ENCODE measurements around the gene SLC9A9.

Gene SLC9A9

DNA sequence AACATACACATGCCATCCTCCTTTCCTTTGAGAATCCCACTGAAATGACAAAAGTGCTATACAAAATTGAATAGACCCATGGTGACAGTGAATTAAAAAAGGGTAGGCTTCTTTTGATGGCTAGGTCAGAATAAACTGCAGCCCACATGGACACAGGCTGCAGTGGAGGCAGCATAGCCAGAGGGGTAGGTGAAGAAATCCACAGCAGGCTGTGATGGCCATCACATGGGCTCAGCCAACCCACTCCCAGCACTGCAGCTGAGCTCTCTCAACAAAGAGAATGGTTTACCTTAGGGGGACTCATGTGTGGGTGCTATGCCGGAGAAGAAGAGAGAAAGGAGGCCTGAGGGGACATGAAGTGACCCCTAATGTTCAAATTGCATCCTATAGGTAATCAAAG lies 397.6 kb downstream of the SLC9A9 start:
- Histone ChIP-seq H3K4me3 (ENCODE audit: low read length) (no peak overlapping the region), H3K4me2 (ENCODE audit: low read length) (peak overlapping the region; percentile 19), H3K9me3 (ENCODE audit: insufficient read depth, low read length) (no peaks in the 10 kb centered on the region), H3K9ac (ENCODE audit: low read length) (no peak overlapping the region), H3K27ac (ENCODE audit: low read length) (no peak overlapping the region), H3K4me1 (ENCODE audit: low read length) (peaks cover 13% of the 10 kb centered on the region), H3K27me3 (ENCODE audit: low read depth, low read length) (no peaks in the 10 kb centered on the region), H3K79me2 (ENCODE audit: low read length) (no peaks in the 10 kb centered on the region), H3K36me3 (replicated peaks; ENCODE audit: low read depth, low read length) (no peaks in the 10 kb centered on the region), H2AFZ (ENCODE audit: low read depth, low read length) (no peak overlapping the region), H4K20me1 (ENCODE audit: insufficient read depth, low read length) (no peaks in the 10 kb centered on the region)
- no peak for TF ChIP-seq EZH2phosphoT487 (IDR thresholded peaks at IDR 0.05; ENCODE audit: low read depth)
- TF ChIP-seq, protein P1, sequence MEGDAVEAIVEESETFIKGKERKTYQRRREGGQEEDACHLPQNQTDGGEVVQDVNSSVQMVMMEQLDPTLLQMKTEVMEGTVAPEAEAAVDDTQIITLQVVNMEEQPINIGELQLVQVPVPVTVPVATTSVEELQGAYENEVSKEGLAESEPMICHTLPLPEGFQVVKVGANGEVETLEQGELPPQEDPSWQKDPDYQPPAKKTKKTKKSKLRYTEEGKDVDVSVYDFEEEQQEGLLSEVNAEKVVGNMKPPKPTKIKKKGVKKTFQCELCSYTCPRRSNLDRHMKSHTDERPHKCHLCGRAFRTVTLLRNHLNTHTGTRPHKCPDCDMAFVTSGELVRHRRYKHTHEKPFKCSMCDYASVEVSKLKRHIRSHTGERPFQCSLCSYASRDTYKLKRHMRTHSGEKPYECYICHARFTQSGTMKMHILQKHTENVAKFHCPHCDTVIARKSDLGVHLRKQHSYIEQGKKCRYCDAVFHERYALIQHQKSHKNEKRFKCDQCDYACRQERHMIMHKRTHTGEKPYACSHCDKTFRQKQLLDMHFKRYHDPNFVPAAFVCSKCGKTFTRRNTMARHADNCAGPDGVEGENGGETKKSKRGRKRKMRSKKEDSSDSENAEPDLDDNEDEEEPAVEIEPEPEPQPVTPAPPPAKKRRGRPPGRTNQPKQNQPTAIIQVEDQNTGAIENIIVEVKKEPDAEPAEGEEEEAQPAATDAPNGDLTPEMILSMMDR (IDR thresholded peaks at IDR 0.05; ENCODE audit: low read depth, low read length), result no peak

DNA sequence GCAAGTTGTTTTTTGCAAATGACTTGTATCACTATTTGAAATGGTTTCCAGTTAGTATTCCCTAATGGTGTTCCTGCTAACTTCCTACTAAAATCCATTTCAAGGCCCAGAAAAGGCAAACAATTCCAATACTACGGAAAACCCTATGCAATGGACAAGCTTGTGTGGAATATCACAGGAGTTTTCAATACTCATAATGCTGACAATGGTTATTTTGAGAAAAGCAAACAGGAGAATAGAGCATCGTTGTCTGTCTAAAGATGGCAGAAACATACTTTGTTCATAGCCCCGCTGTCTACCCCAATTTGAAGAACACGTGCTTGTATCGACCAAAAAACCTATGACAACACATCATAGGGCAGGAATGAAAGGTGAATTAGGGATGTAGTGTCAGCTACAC lies 400.8 kb downstream of the SLC9A9 start:
- no peak for TF ChIP-seq EZH2phosphoT487 (IDR thresholded peaks at IDR 0.05; ENCODE audit: low read depth)
- TF ChIP-seq, protein P1 (IDR thresholded peaks at IDR 0.05; ENCODE audit: low read depth, low read length), result no peak
- Histone ChIP-seq H3K4me2 (ENCODE audit: low read length) (no peak overlapping the region), H3K9ac (ENCODE audit: low read length) (no peak overlapping the region), H3K36me3 (replicated peaks; ENCODE audit: low read depth, low read length) (no peaks in the 10 kb centered on the region), H3K4me3 (ENCODE audit: low read length) (no peak overlapping the region), H4K20me1 (ENCODE audit: insufficient read depth, low read length) (no peaks in the 10 kb centered on the region), H3K27me3 (ENCODE audit: low read depth, low read length) (no peaks in the 10 kb centered on the region), H3K4me1 (ENCODE audit: low read length) (peaks cover 20% of the 10 kb centered on the region), H3K79me2 (ENCODE audit: low read length) (no peaks in the 10 kb centered on the region), H3K9me3 (ENCODE audit: insufficient read depth, low read length) (no peaks in the 10 kb centered on the region), H2AFZ (ENCODE audit: low read depth, low read length) (no peak overlapping the region), H3K27ac (ENCODE audit: low read length) (no peak overlapping the region)

DNA sequence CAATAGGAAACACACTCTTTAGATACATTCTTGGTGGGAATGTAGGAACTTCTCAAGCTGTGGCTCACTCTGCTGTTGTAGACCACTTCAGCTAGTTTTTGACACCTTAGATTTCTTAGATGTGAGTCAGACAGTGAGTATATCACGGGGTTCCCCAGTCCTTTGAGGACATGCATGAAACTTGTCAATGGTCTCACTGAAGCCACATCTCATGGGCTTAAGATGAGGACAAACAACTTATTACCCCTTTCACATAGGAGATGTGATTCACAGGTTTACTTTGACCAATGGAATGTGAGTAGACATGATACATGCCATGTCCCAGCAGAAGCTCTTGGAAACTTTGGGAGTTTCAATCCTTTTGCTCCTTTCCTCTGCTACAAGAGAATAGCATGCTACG lies 403.1 kb downstream of the SLC9A9 start:
- TF ChIP-seq, protein P1 (IDR thresholded peaks at IDR 0.05; ENCODE audit: low read depth, low read length), result no peak
- no peak for TF ChIP-seq EZH2phosphoT487 (IDR thresholded peaks at IDR 0.05; ENCODE audit: low read depth)
- Histone ChIP-seq H4K20me1 (ENCODE audit: insufficient read depth, low read length) (no peaks in the 10 kb centered on the region), H3K79me2 (ENCODE audit: low read length) (no peaks in the 10 kb centered on the region), H3K27ac (ENCODE audit: low read length) (no peak overlapping the region), H3K27me3 (ENCODE audit: low read depth, low read length) (no peaks in the 10 kb centered on the region), H3K4me1 (ENCODE audit: low read length) (peaks cover 7% of the 10 kb centered on the region), H3K4me2 (ENCODE audit: low read length) (no peak overlapping the region), H2AFZ (ENCODE audit: low read depth, low read length) (no peak overlapping the region), H3K4me3 (ENCODE audit: low read length) (no peak overlapping the region), H3K9ac (ENCODE audit: low read length) (no peak overlapping the region), H3K9me3 (ENCODE audit: insufficient read depth, low read length) (no peaks in the 10 kb centered on the region), H3K36me3 (replicated peaks; ENCODE audit: low read depth, low read length) (no peaks in the 10 kb centered on the region)

DNA sequence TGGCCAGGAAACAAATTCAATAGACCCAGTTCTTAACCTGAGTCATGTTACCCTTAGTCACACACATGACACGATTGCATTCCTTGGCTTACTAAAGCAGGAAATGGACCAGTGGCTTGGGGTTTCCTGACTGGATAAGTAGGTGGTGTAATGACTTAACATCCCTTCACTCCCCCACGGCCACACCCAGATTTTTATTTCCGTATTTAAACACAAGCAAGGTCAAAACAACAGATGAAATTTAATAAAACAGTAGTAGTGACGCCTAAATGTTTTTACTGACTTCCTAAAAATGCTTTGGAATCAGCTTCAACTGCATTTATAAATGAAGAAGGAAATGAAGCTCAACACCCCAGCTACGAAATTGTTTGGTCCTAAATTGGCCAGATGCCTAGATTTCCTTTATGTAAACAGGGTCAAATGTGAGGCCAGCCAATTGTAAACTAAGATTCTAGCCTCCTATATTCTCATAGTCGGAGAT lies 404.4 kb downstream of the SLC9A9 start:
- no peaks in the 10 kb centered on the region for H4K20me1 ChIP-seq (ENCODE audit: insufficient read depth, low read length)
- H3K36me3 ChIP-seq (replicated peaks; ENCODE audit: low read depth, low read length), result no peaks in the 10 kb centered on the region
- H3K9me3 ChIP-seq (ENCODE audit: insufficient read depth, low read length), result no peaks in the 10 kb centered on the region
- no peak overlapping the region for H2AFZ ChIP-seq (ENCODE audit: low read depth, low read length)
- no peak overlapping the region for H3K9ac ChIP-seq (ENCODE audit: low read length)
- no peak overlapping the region for H3K4me3 ChIP-seq (ENCODE audit: low read length)
- no peak for TF ChIP-seq EZH2phosphoT487 (IDR thresholded peaks at IDR 0.05; ENCODE audit: low read depth)
- no peaks in the 10 kb centered on the region for H3K79me2 ChIP-seq (ENCODE audit: low read length)
- peaks cover 7% of the 10 kb centered on the region for H3K4me1 ChIP-seq (ENCODE audit: low read length)
- no peaks in the 10 kb centered on the region for H3K27me3 ChIP-seq (ENCODE audit: low read depth, low read length)
- no peak overlapping the region for H3K27ac ChIP-seq (ENCODE audit: low read length)
- H3K4me2 ChIP-seq (ENCODE audit: low read length), result no peak overlapping the region
